Panc1 (cell line): ENCODE measurements around the gene SSTR5. TPM values are rescaled to one million over a fixed set of nuclear protein-coding genes. Genes with fewer than 3 reads are reported as not detected.

Source experiments
- ATAC-seq: fragments of 200-7000 bp; cut with Tn5 transposase; 2 replicates; pipeline ENCODE4 v1.9.1; 2020; ENCODE audit warnings: mild to moderate bottlenecking, moderate library complexity
- BruUV-seq: library from RNA; stranded (reverse); fragments of 400-500 nt; replicated peaks from 2 replicates; lab custom pipeline; 2021; lab: Mats Ljungman, UMichigan
- CTCF ChIA-PET: fragments of 300-600 bp; sonication (Branson Sonifier 250); formaldehyde crosslinking; loops from one replicate; lab custom pipeline; 2022; ENCODE audit warnings: antibody characterized with exemption; lab: Charles Lee
- POLR2A ChIA-PET: fragments of 300-600 bp; sonication (Branson Sonifier 250); formaldehyde crosslinking; loops from one replicate; lab custom pipeline; 2022; ENCODE audit warnings: antibody characterized with exemption; lab: Charles Lee
- DNase-seq: peaks from one replicate; pipeline ENCODE4 v3.0.0-alpha.2; 2010; ENCODE audit warnings: low read depth, low spot score
- H3K27ac ChIP-seq: 2 replicates; pipeline ENCODE4 v1.5.1; 2011; ENCODE audit warnings: mild to moderate bottlenecking, low read length, inconsistent platforms
- H3K27me3 ChIP-seq: fragments of 200-500 bp; sonication (Bioruptor generic); 2 replicates; pipeline ENCODE4 v1.6.0; 2014; ENCODE audit warnings: low read length, inconsistent platforms; ENCODE audit not compliant: control insufficient read depth, insufficient read depth
- H3K36me3 ChIP-seq: fragments of 200-500 bp; sonication (Bioruptor generic); 2 replicates; pipeline ENCODE4 v1.5.1; 2014; ENCODE audit warnings: inconsistent platforms, mild to moderate bottlenecking, low read length, moderate library complexity; ENCODE audit not compliant: control insufficient read depth, insufficient read depth
- H3K4me1 ChIP-seq: 2 replicates; pipeline ENCODE4 v1.5.1; 2011; ENCODE audit warnings: inconsistent platforms, mild to moderate bottlenecking, low read length, moderate library complexity; ENCODE audit not compliant: control insufficient read depth, insufficient read depth
- H3K4me3 ChIP-seq, 2 experiments: 2 replicates each; pipeline ENCODE4 v1.5.1; 2011 to 2012; ENCODE audit warnings: low read depth in 2 of 2, low read length in 2 of 2, mild to moderate bottlenecking in 2 of 2, inconsistent platforms in 1 of 2, moderate library complexity in 1 of 2
- H3K9me3 ChIP-seq: fragments of 200-500 bp; sonication (Bioruptor generic); 2 replicates; pipeline ENCODE4 v1.5.1; 2014; ENCODE audit warnings: low read depth, mild to moderate bottlenecking, inconsistent platforms, low read length, moderate library complexity; ENCODE audit not compliant: control insufficient read depth, insufficient read depth
- CTCF ChIP-seq: fragments of 450-650 bp; IDR thresholded peaks from 2 replicates; pipeline ENCODE4 v1.5.1; 2017; ENCODE audit warnings: mild to moderate bottlenecking
- POLR2AphosphoS5 ChIP-seq: IDR thresholded peaks from 2 replicates; pipeline ENCODE4 v1.6.1; 2012; ENCODE audit warnings: mild to moderate bottlenecking, low read depth, low read length, moderate library complexity
- REST ChIP-seq, 2 experiments: IDR thresholded peaks; 2 replicates each; pipeline ENCODE4 v1.6.1; 2011 to 2012; ENCODE audit warnings: low read depth in 2 of 2, control low read depth in 1 of 2, low read length in 1 of 2, mild to moderate bottlenecking in 1 of 2, moderate library complexity in 1 of 2; ENCODE audit not compliant: insufficient read depth in 1 of 2
- SIN3A ChIP-seq: IDR thresholded peaks from 2 replicates; pipeline ENCODE4 v1.6.1; 2012; ENCODE audit warnings: low read depth, mild to moderate bottlenecking, low read length, moderate library complexity, borderline replicate concordance; ENCODE audit not compliant: insufficient read depth
- TCF7L2 ChIP-seq: IDR thresholded peaks from 2 replicates; pipeline ENCODE4 v1.6.1; 2011; ENCODE audit warnings: mild to moderate bottlenecking, low read depth, low read length, inconsistent platforms
- in situ Hi-C: cut with HindIII; loops from 2 replicates; pipeline ENCODE4 v1.10.0; 2016; ENCODE audit warnings: low sequenced_read_pairs, low pct_unique_long_range_greater_than_20kb
- intact Hi-C: fragments of 100-400 bp; cut with micrococcal nuclease; formaldehyde crosslinking; loops from one replicate; pipeline ENCODE4 v1.10.0; 2022; ENCODE audit not compliant: unreplicated experiment
- total RNA-seq: library from RNA; stranded (reverse); gene quantifications from one replicate; pipeline ENCODE4 v1.2.1, GENCODE V29; 2021; ENCODE audit not compliant: unreplicated experiment

SSTR5 gene
- total RNA-seq, 1 experiment from 2014 or later: 2.8 TPM

- CTCF ChIA-PET: no interaction called here
- TF ChIP-seq CTCF (no peak), REST (IDR thresholded peaks at IDR 0.05; ENCODE audit: insufficient read depth in 1 of 2, low read depth in 2 of 2, low read length in 1 of 2) (no peak), SIN3A (no peak), POLR2AphosphoS5 (no peak), TCF7L2 (no peak)
- Histone ChIP-seq H3K4me3 (no peak overlapping the region), H3K9me3 (no peaks in the 10 kb centered on the region), H3K36me3 (no peaks in the 10 kb centered on the region), H3K4me1 (peaks cover 16% of the 10 kb centered on the region), H3K27me3 (no peaks in the 10 kb centered on the region), H3K27ac (no peak overlapping the region)
- DNase-seq: no peak
- no TSS peak for BruUV-seq
- POLR2A ChIA-PET: no interaction called here
- ATAC-seq: no peak
- intact Hi-C loops (no loop called here), in situ Hi-C loops (no loop called here)
Observed at GRCh38 chr16:1035066-1035415, 37.5 kb upstream of the SSTR5 start.

DNA sequence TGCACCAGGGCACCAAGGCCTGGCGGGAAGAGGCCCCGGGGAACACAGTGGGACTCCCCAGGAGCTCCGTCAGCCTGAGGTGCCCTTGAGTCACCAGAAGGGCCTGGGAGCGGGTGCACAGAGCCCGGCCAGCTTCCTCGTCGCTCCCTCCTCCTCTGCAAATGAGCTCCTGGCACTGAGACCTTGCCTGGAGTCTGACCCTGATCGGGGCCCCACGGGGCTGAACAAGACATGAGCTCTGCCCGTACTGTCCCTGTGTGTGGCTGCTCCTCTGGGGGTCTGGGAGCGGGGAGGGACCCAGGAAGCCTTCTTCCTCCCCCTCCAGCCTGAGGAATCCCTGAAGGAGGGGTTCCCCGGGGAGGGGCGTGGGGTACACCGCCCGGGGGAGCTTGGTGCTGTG lies 36.4 kb upstream of the SSTR5 start:
- ATAC-seq (peak; percentile 69), DNase-seq (no peak)
- no peaks in the 10 kb centered on the region for H3K9me3 ChIP-seq
- intact Hi-C loops (no loop called here), in situ Hi-C loops (no loop called here)
- no peaks in the 10 kb centered on the region for H3K27me3 ChIP-seq
- no TSS peak for BruUV-seq
- ChIA-PET CTCF (no interaction called here), POLR2A (interaction anchor here (0.6 to 0.8 kb wide), 2 partner anchors 61 to 68 kb away, joined by 3 read pairs; no protein-coding TSS in a partner anchor)
- H3K4me3 ChIP-seq: no peak overlapping the region
- H3K4me1 ChIP-seq: peaks cover 16% of the 10 kb centered on the region
- TF ChIP-seq POLR2AphosphoS5: no peak
- no peak for TF ChIP-seq REST (IDR thresholded peaks at IDR 0.05; ENCODE audit: insufficient read depth in 1 of 2, low read depth in 2 of 2, low read length in 1 of 2)
- no peak for TF ChIP-seq TCF7L2
- TF ChIP-seq SIN3A: no peak
- peak overlapping the region; percentile 74 for H3K27ac ChIP-seq
- no peaks in the 10 kb centered on the region for H3K36me3 ChIP-seq
